Thyroid gland (tissue), 4 donors: Measurements from ENCODE around the gene ERO1A.

ENCODE experiments used
- POLR2A ChIP-seq, 2 donors: fragments of 450-650 bp; IDR thresholded peaks; one replicate each; pipeline ENCODE4 v1.6.1; 2017; ENCODE audit warnings: antibody characterized with exemption in 2 of 2, mild to moderate bottlenecking in 2 of 2, moderate library complexity in 1 of 2
- TF ChIP-seq, protein P1 (sequence below), 6 experiments: fragments of 200-600 bp in 3 of 6; fragments of 450-650 bp in 3 of 6; sonication (generic) in 3 of 6; IDR thresholded peaks; one replicate each; pipeline ENCODE4 v1.5.1; 2016 to 2019; ENCODE audit warnings: antibody characterized with exemption in 6 of 6, mild to moderate bottlenecking in 2 of 6, inconsistent platforms in 1 of 6, moderate library complexity in 1 of 6

DNA sequence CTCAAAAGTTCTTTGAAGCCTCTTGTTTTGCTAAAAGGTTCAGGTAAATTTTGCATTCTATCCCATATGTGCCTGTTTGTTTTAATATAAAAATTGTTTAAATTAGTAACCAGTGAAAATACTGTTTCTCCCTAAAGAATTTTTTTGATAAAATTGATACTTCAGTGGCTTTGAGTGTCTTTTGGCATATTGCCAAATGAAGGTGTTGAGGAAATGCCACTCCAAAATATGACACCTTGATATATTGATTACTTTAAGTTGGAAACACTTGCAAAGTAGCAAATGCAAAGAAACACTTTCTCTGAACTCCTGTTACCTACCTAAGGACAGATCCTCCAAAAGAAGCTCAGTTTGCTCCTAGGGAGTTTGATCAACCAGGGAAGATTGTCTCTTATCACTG, 43.1 kb upstream of the ERO1A start:
- TF ChIP-seq, protein P1, sequence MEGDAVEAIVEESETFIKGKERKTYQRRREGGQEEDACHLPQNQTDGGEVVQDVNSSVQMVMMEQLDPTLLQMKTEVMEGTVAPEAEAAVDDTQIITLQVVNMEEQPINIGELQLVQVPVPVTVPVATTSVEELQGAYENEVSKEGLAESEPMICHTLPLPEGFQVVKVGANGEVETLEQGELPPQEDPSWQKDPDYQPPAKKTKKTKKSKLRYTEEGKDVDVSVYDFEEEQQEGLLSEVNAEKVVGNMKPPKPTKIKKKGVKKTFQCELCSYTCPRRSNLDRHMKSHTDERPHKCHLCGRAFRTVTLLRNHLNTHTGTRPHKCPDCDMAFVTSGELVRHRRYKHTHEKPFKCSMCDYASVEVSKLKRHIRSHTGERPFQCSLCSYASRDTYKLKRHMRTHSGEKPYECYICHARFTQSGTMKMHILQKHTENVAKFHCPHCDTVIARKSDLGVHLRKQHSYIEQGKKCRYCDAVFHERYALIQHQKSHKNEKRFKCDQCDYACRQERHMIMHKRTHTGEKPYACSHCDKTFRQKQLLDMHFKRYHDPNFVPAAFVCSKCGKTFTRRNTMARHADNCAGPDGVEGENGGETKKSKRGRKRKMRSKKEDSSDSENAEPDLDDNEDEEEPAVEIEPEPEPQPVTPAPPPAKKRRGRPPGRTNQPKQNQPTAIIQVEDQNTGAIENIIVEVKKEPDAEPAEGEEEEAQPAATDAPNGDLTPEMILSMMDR (IDR thresholded peaks at IDR 0.05) = no peak
- no peak for TF ChIP-seq POLR2A (IDR thresholded peaks at IDR 0.05)
